Measurements from ENCODE around the gene MPPED2.

Gene MPPED2

DNA sequence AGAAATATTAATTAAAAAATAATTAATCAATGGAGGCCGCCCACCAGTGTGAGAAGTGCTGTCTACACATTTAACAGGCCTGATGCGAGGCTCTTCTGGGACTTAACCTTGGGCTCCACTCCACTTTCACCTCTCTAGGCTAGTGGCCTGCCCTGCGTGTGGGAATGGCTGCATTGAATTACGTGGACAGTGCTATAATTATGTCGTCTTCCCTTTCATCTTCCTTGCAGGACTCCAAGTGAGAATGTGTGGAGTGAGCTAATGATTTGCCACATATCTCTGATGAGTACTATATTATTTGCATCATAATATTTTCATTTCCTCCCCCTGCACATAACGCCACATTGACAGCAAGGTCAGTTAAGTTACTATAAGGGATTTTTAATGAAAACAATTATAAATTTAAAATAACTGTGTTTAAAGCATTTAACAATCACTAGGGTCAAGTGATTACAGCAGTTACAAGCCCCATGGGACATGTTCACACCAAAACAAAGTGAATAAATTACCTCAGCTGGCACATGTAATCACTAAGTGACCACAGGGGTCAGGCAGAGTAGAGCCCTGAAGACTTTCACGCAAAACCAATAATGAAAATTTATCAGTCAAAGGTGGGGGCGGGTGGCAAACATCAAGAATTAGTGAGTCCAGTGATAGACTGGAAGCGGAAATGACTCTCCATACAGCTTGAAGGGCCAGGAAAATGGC lies 63.5 kb downstream of the MPPED2 start:
- no peak for DNase-seq

DNA sequence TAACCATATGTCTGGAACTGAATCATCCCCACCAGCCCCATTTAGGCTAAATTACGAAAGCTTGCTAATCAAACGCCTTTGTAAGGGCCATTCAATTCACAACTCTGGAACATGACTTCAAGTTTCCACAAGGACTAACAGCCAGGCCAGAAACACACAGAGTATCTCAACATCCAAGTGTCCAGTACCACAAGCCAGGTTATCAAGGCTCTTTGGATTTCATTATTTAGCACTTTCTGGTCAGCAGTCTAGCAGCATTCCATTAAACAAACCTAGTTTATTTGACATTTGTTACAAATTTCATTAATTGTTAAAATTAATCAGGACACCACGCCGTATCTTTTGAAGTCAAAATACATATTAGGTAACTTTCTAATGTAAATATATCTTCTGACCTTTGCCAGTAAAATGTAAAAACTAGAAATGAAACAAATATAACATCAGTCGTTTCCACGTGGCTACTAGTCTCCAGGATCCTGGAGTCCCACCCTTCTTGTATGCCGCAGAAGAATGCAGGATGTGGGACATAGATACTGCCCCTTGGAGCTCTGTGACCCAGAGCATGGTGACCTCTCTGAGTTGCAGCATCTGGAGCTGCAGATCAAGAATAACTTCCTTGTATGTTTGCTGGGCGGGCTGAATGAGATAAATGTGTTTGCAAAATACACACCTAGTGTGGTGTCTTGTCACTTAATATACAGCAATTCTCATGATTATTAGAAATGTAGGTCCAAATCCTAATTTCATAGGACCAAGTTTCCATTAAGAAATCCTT lies 64.7 kb downstream of the MPPED2 start:
- no peak for DNase-seq

DNA sequence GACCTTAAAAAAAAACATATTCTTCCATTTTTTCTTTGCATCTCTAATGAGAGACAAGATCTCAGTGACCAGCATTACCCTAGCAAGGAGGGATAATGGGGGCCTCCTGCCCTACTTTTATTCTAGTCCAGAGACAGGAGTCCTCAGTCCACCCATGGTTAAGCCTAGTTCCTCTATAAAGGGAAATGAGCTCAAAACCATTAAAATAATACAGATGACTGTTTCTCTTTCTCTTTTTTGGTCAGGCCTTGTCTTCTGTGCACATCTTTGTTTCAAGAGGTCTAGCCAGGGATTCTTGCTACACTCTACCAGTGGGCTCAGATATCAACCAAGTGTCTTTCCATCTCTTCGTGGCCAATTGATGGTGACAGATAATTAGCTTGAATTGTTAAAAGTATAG lies 73.1 kb downstream of the MPPED2 start:
- no peak for DNase-seq

DNA sequence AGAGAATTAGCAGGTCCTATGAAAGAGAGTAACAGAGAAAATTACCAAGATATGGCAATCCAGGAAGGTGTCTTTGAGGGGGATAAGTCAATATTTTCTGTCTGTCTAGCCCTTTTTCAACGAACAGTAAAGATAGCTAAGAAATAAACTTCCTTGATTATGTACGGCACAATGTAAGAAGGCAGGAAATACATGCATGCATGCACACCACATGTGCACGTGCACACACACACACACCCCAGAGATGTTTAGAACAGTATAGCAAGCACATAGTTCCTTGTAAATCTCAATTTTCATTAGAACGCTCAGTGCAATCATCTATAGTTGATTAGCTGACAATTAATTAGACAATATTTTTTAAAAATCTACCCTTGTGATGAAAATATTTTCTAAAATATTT lies 74.7 kb downstream of the MPPED2 start:
- DNase-seq: no peak

DNA sequence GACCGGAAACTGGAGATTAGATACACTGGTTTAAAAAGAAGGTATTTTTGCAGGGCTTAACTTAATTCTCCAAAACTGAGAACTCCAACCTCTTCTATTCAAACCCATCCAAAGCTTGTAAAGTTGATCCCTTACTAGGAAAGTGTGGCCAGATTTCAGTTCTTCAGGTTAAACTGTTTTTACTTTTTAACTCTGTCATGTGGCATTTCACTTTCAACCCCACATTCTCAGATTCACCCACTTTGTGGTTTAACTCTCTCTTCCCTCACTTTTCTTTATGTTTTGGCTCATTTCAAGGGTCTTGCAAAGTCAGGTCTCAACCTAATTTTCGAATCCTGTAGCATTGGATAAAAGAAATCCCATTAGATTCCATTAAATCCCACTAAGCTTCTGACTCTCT lies 75.4 kb downstream of the MPPED2 start:
- DNase-seq: no peak

DNA sequence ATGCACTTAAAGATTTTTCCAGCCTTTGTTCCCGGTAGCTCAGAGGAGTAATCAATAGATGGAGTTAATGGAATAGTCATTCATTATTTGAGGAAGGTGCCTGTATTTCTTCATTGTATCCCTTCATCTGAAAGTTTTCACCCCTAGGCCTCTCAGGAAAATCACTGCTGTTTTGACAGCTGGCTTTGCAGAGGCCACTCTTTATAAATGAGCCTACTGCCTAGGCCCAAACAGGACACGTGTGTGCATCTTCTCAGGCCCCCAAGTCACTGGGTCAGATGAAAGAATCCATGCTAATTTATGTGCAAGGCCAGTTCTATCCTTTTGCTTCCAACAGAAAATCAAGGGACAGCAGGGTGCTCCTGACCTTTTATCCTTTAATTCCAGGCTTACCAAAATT lies 76.8 kb downstream of the MPPED2 start:
- no peak for DNase-seq

DNA sequence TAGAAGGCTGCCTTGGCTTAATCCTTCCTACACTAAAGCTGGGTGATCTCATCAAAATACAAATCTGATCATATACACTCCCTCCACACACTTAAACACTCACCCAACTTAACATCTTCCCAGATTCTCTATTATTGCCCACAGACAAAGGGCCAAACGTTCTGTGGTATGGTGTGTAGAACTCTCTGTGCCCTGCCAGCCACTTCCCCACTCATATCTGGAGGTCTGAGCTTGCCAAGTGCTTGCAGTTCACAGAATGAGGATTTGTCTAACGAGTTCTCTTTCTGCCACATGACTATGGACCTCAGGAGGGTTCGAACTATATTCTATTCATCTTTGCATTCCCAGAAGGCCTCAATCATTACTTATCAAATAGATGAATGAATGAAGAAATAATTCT lies 77.6 kb downstream of the MPPED2 start:
- no peak for DNase-seq

DNA sequence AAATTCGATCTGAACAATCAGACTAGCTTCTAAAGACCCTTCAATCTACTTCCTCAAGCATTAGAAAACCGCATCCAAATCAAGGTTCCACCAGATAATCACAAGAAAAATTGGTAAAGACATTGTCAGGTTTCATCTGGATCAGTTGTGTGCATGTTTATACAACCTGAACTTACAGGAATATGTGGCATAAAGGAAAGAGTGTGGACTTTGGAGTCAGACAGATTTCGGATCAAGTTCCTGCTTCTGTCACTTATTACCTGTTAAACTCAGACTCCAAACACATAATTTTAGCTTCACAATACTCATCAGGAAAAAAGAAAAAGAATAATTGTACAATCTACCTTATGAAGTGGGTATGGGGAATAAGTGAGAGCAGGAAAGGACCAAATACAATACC lies 80.5 kb downstream of the MPPED2 start:
- DNase-seq: no peak

DNA sequence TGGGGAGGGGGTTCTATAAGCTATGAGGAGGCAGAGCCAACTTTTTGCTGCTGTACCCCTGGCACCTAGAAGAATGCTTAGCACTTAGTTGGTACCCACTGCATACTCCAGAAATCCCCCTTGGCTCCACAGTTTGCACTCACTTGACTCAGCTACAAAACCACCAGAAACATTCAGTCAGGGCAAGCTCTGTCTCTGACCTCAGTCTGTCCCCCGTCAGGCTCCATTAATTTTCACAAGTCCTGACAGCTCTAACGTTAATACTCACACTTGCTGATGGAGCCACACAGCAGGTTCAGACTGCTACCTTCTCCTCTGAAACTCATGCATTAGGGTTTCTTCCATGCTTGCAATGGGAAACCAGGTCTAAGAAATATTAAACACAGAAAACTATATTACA lies 81.7 kb downstream of the MPPED2 start:
- no peak for DNase-seq

DNA sequence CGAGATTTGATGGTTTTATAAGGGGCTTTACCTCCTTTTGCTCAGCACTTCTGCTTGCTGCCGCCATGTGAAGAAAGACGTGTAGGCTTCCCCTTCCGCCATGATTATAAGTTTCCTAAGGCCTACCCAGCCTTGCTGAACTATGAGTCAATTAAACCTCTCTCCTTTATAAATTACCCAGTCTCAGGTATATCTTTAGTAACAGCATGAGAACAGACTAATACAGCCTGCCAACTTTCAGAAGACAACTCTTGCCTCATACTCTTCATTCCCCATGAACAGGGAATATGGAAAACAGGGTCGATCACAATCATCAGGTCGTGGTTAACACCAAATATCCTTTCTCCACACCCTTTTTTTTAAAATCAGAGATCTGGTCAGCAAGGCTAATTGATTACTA lies 83.0 kb downstream of the MPPED2 start:
- DNase-seq: no peak

DNA sequence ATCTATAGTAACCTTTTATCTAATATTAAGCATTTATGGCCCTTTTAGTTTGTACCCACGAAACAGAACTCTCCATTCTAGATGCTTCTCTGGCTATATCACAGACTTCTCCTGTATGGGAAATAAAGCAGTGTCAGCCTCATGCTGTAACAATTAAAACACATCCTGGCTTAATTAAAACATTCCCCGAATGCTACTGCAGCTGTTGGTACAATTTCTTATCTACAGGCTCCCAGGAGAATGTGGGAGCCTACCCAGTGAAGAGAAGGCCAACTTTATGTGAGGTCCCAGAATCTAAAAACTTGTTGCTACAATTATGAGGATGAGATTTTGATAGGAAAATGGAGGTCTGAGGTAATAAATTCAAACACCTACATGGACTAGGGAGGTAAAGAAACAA lies 83.8 kb downstream of the MPPED2 start:
- DNase-seq: no peak

DNA sequence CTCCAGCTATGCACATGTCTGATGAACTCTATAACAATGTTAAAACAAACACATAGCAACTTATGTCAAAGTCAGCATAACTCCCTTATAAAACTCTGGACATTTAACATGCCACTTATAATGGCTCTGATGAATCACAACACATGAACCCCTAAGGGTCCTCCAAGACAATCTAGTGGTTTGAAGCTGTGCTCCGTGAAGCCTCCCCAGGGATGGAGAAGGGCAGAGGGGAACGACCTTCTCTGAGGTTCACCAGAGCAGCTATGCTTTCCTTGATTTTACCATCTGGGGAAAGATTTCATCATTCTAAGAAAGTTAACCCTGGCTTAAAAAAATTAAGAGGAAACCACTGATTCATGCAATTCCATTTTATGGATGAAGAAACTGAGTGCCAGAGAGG lies 84.4 kb downstream of the MPPED2 start:
- DNase-seq: no peak

DNA sequence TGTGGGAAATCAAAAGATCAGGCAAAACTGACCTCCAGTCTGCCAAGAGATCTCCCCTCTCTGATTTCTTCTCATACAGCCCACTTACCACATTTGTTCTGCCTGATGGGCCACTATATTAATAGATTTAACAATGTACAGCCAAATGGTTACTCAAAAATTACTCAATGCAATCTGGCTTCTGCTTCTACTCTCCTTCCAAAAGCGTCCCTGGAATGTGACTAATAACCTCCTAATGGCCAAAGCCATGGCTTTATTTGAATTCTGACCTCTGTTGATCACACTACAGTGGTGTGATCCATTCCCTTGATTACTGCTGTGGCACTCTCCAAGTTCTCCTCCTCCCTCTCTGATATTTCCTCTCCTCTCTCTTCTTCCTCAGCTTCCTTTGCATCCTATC lies 86.2 kb downstream of the MPPED2 start:
- DNase-seq: no peak

DNA sequence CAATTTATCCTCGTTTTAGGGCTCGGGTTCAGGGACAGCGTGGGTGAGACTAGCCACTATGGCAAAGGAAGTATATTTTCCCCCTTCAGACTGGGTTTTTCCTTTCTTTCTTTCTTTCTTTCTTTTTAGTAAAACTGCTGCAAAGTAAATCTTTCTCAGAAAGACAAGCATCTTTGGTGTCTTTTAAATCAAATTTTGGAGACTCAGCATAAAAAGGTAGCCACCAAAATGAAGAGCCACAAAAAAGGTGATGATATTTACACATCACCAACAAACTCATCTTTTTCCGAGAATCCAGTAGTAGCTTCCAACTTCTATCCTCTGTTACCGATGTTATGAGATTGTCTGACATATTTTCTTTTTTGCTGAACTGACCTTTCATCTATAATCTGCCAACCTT lies 88.6 kb downstream of the MPPED2 start:
- no peak for DNase-seq

DNA sequence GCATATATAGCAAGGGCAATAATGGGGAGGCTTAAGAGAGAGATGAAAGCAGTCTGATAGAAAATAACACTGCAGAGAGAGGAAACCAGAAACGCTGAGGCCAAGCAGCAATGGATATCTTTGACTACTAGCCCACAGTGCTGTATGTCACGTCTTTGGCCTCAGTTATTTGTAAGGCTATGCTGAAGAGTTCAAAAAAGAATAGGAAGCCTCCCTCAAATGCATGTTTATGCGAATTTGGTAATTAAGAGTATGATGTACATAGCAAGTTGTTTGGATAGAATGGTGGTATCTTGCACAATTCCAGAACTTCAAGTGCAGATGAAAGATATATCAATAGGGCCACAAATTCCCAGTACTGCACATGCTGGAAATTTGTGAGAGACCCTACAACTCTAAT lies 89.2 kb downstream of the MPPED2 start:
- DNase-seq: no peak

DNA sequence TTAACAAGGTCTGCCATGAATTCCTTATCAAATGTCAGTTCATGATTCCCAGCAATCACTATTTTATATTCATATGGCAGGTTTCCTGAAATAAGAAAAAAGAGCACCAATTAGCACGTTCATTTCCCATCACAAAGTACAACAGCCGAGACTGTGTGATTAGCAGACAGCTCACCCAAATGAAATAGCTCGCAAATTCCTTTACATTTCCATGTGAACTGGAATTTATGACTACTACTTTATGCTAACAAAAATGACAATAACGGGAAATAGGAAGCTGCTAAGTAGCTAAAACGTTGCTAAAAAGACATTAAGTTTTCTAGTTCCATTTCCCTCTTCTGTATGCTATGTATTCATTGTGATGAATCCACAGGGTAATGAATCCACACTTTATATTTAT lies 90.7 kb downstream of the MPPED2 start:
- no peak for DNase-seq

DNA sequence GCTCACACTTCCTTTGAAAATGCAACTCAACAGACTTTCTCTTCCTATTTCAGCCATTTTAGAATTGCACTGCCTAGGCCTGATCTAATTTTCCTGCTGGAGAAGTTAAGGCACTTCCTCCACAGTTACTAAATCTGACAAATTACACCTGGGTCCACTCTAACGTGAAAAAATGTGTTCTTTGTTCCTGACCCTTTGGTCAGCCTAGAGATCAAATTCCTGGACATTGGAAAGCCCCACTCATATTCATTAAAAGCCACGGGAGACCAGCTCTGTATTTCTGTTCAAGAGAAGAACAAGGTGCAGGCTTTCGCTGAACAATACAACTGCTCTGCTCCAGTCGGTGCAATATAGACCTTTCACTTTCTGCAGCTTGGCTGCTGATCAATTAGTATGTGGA lies 96.6 kb downstream of the MPPED2 start:
- no peak for DNase-seq

DNA sequence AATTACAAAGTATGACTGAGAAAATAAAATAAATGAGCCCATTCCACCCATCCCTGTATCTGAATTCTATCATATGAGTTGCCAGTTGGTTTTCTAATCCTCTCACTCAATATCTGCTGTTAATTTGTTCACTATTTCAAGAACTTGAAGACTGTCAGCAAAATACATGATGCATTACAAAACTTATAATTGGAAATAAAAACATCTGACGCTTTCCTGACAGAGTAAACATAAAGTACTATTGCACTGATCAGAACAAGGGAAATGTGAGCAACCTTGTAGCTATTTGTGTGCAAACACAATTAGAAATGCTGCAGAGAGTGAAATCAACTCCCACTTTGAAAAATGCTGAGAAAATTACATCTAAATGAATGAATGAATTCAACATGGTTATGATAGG lies 97.1 kb downstream of the MPPED2 start:
- no peak for DNase-seq

DNA sequence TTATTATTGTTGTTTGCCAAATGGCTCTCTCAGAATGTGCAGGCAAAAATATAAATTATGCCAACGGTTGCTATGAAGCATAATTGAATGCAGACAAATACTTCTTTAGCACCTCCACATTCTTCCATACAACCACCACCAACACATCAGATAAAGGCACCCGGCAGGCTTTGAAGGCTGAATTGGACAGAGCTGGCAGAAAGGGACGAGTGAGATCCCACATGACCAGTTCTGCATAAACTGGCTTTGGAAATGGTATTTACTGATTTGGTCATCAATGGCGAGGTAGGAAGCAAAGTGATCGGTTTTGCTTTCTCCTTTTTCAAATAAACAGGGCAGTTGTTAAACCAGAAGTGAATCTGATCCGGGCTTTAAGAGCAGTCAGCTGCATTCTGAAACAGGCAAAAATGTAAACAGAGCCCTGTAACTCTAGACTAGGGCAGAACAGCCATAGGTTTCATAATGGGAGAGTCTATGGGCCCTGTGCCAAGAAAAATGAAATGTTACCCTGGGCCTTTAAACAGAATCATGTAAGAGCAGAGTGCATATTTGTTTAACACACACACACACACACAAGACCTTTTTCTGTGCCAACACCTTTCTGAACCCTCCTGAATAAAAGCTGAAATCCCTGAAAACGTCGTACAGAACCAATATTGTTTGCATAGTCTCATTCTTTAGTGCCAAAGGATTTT lies 97.7 kb downstream of the MPPED2 start:
- no peak for DNase-seq

DNA sequence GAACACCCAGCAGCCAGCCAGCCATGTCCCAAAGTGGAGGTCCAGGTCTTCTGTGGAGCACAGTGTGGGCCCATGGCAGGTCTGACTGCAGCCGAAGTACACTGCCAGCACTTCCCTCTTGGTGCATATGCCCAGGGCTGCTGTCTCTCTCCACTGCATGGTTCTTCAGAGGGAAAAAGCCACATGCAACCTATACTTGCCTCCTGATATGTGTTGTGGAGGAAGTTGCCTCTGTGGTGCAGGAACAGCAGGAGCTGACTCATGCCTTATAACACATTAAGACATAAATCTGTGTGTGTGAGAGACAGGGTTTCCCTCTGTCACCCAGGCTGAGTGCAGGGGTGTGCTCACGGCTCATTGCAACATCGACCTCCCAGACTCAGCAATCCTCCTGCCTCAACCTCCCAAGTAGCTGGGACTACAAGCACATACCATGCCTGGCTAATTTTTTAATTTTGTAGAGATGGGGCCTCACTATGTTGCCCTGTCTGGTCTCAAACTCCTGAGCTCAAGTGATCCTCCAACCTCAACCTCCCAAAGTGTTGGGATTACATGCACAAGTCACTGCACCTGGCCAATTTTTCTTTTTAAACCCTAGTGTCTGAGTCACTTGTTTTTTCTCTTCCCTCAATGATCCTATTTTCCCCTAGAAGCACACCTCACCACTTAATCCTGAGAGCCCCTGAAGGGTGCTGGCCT lies 98.8 kb downstream of the MPPED2 start:
- no peak for DNase-seq

DNA sequence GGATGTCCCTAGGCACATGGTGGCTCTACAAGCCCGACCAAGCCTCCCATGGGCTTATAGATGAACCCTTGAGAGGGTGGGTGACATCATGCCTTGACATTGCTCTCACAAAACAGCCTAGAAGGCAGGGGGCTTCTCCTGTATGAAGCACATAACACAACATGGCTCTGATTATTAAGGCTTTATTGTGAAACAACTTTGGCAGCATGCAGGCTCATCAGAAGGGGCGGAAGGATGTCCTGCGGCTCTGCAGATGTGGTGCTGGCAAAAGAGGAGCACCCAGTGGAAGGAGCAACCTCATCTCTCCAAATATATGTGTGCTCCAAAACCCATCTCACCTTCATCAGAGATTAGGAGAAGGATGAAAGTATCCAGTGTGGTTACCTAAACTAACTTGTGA lies 100.4 kb downstream of the MPPED2 start:
- DNase-seq: no peak

DNA sequence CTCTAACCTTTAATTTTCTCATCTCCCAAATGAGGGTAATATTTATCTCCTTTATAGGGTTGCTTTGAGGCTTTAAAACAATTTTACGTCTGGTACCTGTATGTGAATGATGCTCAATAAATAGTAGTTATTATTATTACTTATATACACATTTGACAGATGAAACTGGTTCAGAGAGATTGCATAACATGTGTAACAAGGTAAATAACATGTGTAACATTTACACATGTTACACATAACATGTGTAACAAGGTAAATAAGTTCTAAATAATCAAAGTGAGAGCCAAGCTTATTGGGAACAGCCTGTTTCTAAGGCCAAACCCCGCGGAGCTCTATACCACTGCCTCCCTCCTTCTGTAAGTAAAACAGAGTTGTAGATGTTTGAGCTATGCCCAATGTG lies 100.9 kb downstream of the MPPED2 start:
- no peak for DNase-seq

DNA sequence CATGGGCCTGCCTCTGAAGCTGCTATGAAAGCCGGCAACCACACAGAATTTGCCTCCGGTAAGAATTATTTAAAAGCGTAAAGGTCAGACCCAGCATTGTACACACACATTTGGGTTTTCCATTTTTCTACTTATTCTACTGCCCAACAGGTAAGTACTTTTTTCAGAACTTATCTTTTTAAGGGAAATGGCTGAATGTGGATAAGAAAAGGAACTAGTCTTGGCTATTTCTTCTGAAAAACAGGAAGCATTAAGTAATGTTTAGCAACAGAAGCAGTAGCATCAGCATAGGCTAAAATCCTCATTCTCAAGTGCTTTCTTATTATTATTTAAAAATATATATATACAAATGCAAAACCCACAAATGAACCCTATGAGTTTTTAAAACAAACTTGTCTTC lies 103.1 kb downstream of the MPPED2 start:
- no peak for DNase-seq

DNA sequence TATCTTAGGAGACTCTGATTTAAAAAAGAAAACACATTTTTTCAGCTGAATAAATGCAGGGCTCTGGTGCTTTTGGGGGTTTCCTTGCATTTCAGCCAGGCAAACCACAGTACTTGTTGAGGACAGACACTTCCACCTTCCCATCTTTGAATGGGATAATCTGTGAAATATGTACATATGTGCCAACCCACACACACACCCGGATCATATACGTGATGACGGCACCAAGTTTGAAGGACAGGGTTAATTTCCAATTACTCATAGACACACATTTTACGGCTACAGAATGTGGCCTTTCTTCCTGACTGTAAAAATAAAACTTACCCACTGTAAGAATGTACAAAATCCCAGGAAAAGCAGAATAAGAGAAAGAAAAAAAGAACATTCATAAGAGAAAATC lies 104.4 kb downstream of the MPPED2 start:
- no peak for DNase-seq
